ENCODE results near the gene SDK1.

The SDK1 gene

GRCh38 chr7:3333861-3334260 is 32.8 kb downstream of the SDK1 start:
- no peaks in the 10 kb centered on the region for H3K36me3 Mint-ChIP-seq (ENCODE audit: low read depth)
- no peak for DNase-seq
- peaks cover 51% of the 10 kb centered on the region for H3K27me3 Mint-ChIP-seq
- H3K9me3 Mint-ChIP-seq: no peaks in the 10 kb centered on the region
- H3K4me1 Mint-ChIP-seq (ENCODE audit: low read depth): peaks cover 4% of the 10 kb centered on the region
- H3K27ac Mint-ChIP-seq: no peak overlapping the region
- H3K4me3 Mint-ChIP-seq: no peak overlapping the region

GRCh38 chr7:3336042-3336665 is 35.1 kb downstream of the SDK1 start:
- Mint-ChIP-seq H3K4me1 (ENCODE audit: low read depth) (peaks cover 4% of the 10 kb centered on the region), H3K27me3 (peaks cover 45% of the 10 kb centered on the region), H3K4me3 (no peak overlapping the region), H3K36me3 (ENCODE audit: low read depth) (no peaks in the 10 kb centered on the region), H3K27ac (no peak overlapping the region), H3K9me3 (no peaks in the 10 kb centered on the region)
- no peak for DNase-seq

- no peak overlapping the region for H3K4me3 Mint-ChIP-seq
- peaks cover 4% of the 10 kb centered on the region for H3K4me1 Mint-ChIP-seq (ENCODE audit: low read depth)
- H3K36me3 Mint-ChIP-seq (ENCODE audit: low read depth): no peaks in the 10 kb centered on the region
- no peaks in the 10 kb centered on the region for H3K9me3 Mint-ChIP-seq
- DNase-seq: no peak
- no peak overlapping the region for H3K27ac Mint-ChIP-seq
- peaks cover 47% of the 10 kb centered on the region for H3K27me3 Mint-ChIP-seq
Measured at GRCh38 chr7:3338161-3338560, 37.1 kb downstream of the SDK1 start.

GRCh38 chr7:3345699-3346481 is 44.8 kb downstream of the SDK1 start:
- no peaks in the 10 kb centered on the region for H3K4me1 Mint-ChIP-seq (ENCODE audit: low read depth)
- DNase-seq: no peak
- no peak overlapping the region for H3K4me3 Mint-ChIP-seq
- H3K27me3 Mint-ChIP-seq: peaks cover 8% of the 10 kb centered on the region
- H3K36me3 Mint-ChIP-seq (ENCODE audit: low read depth): no peaks in the 10 kb centered on the region
- H3K9me3 Mint-ChIP-seq: no peaks in the 10 kb centered on the region
- no peak overlapping the region for H3K27ac Mint-ChIP-seq

- Mint-ChIP-seq H3K27ac (no peak overlapping the region), H3K4me3 (no peak overlapping the region), H3K9me3 (no peaks in the 10 kb centered on the region), H3K4me1 (ENCODE audit: low read depth) (no peaks in the 10 kb centered on the region), H3K27me3 (peaks cover 5% of the 10 kb centered on the region), H3K36me3 (ENCODE audit: low read depth) (no peaks in the 10 kb centered on the region)
- DNase-seq: no peak
Measured at GRCh38 chr7:3349126-3349525, 48.1 kb downstream of the SDK1 start.

GRCh38 chr7:3356173-3356572 is 55.1 kb downstream of the SDK1 start:
- Mint-ChIP-seq H3K9me3 (no peaks in the 10 kb centered on the region), H3K27me3 (no peaks in the 10 kb centered on the region), H3K36me3 (ENCODE audit: low read depth) (no peaks in the 10 kb centered on the region), H3K4me1 (ENCODE audit: low read depth) (no peaks in the 10 kb centered on the region), H3K27ac (no peak overlapping the region), H3K4me3 (no peak overlapping the region)
- DNase-seq: no peak

- no peaks in the 10 kb centered on the region for H3K27me3 Mint-ChIP-seq
- no peaks in the 10 kb centered on the region for H3K9me3 Mint-ChIP-seq
- DNase-seq: no peak
- H3K36me3 Mint-ChIP-seq (ENCODE audit: low read depth): no peaks in the 10 kb centered on the region
- H3K4me1 Mint-ChIP-seq (ENCODE audit: low read depth): no peaks in the 10 kb centered on the region
- H3K27ac Mint-ChIP-seq: no peak overlapping the region
- no peak overlapping the region for H3K4me3 Mint-ChIP-seq
Measured at GRCh38 chr7:3358991-3359390, 57.9 kb downstream of the SDK1 start.

GRCh38 chr7:3367261-3367660 is 66.2 kb downstream of the SDK1 start:
- Mint-ChIP-seq H3K27me3 (peaks cover 23% of the 10 kb centered on the region), H3K4me1 (ENCODE audit: low read depth) (peaks cover 8% of the 10 kb centered on the region), H3K9me3 (no peaks in the 10 kb centered on the region), H3K36me3 (ENCODE audit: low read depth) (no peaks in the 10 kb centered on the region), H3K27ac (no peak overlapping the region), H3K4me3 (no peak overlapping the region)
- DNase-seq: no peak

GRCh38 chr7:3370068-3370830 is 69.2 kb downstream of the SDK1 start:
- Mint-ChIP-seq H3K36me3 (ENCODE audit: low read depth) (no peaks in the 10 kb centered on the region), H3K27me3 (peaks cover 23% of the 10 kb centered on the region), H3K27ac (no peak overlapping the region)

GRCh38 chr7:3370921-3371320 is 69.9 kb downstream of the SDK1 start:
- H3K4me1 Mint-ChIP-seq (ENCODE audit: low read depth): peaks cover 8% of the 10 kb centered on the region
- no peak overlapping the region for H3K4me3 Mint-ChIP-seq
- H3K36me3 Mint-ChIP-seq (ENCODE audit: low read depth): no peaks in the 10 kb centered on the region
- DNase-seq: no peak
- H3K9me3 Mint-ChIP-seq: no peaks in the 10 kb centered on the region
- no peak overlapping the region for H3K27ac Mint-ChIP-seq
- H3K27me3 Mint-ChIP-seq: peaks cover 23% of the 10 kb centered on the region

More at GRCh38 chr7:3370068-3370830, 69.2 kb downstream of the SDK1 start:
- H3K4me1 Mint-ChIP-seq (ENCODE audit: low read depth): peaks cover 8% of the 10 kb centered on the region
- DNase-seq: no peak
- no peak overlapping the region for H3K4me3 Mint-ChIP-seq
- H3K9me3 Mint-ChIP-seq: no peaks in the 10 kb centered on the region

GRCh38 chr7:3371601-3372000 is 70.5 kb downstream of the SDK1 start:
- Mint-ChIP-seq H3K9me3 (no peaks in the 10 kb centered on the region), H3K4me3 (no peak overlapping the region), H3K27me3 (peaks cover 20% of the 10 kb centered on the region), H3K27ac (no peak overlapping the region), H3K36me3 (ENCODE audit: low read depth) (no peaks in the 10 kb centered on the region), H3K4me1 (ENCODE audit: low read depth) (peaks cover 8% of the 10 kb centered on the region)
- no peak for DNase-seq

GRCh38 chr7:3374239-3374638 is 73.2 kb downstream of the SDK1 start:
- H3K36me3 Mint-ChIP-seq (ENCODE audit: low read depth): no peaks in the 10 kb centered on the region
- no peaks in the 10 kb centered on the region for H3K9me3 Mint-ChIP-seq
- H3K27me3 Mint-ChIP-seq: peaks cover 15% of the 10 kb centered on the region
- H3K4me3 Mint-ChIP-seq: no peak overlapping the region
- peaks cover 8% of the 10 kb centered on the region for H3K4me1 Mint-ChIP-seq (ENCODE audit: low read depth)
- H3K27ac Mint-ChIP-seq: no peak overlapping the region
- DNase-seq: no peak

GRCh38 chr7:3378390-3379150 is 77.5 kb downstream of the SDK1 start:
- DNase-seq: no peak
- Mint-ChIP-seq H3K4me1 (ENCODE audit: low read depth) (no peaks in the 10 kb centered on the region), H3K27ac (no peak overlapping the region), H3K4me3 (no peak overlapping the region), H3K9me3 (no peaks in the 10 kb centered on the region), H3K36me3 (ENCODE audit: low read depth) (no peaks in the 10 kb centered on the region), H3K27me3 (peaks cover 5% of the 10 kb centered on the region)

GRCh38 chr7:3380034-3380433 is 79.0 kb downstream of the SDK1 start:
- DNase-seq: no peak
- no peaks in the 10 kb centered on the region for H3K9me3 Mint-ChIP-seq
- no peaks in the 10 kb centered on the region for H3K36me3 Mint-ChIP-seq (ENCODE audit: low read depth)
- no peaks in the 10 kb centered on the region for H3K4me1 Mint-ChIP-seq (ENCODE audit: low read depth)
- peaks cover 5% of the 10 kb centered on the region for H3K27me3 Mint-ChIP-seq
- no peak overlapping the region for H3K4me3 Mint-ChIP-seq
- H3K27ac Mint-ChIP-seq: no peak overlapping the region
